Stimulated activated naive CD4-positive, alpha-beta T cell (primary cell): ENCODE measurements around the gene F5.
"Not testable (repeated sequence)": the region's sequence is repeated elsewhere in the genome, so short reads cannot be mapped to it uniquely, and the experiment has no call there.

Experiments used
- DNase-seq, 6 experiments: peaks; one replicate each; lab custom pipeline; 2025; lab: John Stamatoyannopoulos, UW

F5 gene

GRCh38 chr1:169508432-169509338 is 77.6 kb downstream of the F5 start:
- no peak for DNase-seq

- no peak for DNase-seq
Measured at GRCh38 chr1:169507413-169507812, 78.9 kb downstream of the F5 start.

- DNase-seq: not testable (repeated sequence)
Measured at GRCh38 chr1:169503601-169504000, 82.7 kb downstream of the F5 start.

GRCh38 chr1:169499807-169500206 is 86.5 kb downstream of the F5 start:
- no peak for DNase-seq

GRCh38 chr1:169497317-169497716 is 89.0 kb downstream of the F5 start:
- DNase-seq: no peak

GRCh38 chr1:169495916-169496315 is 90.4 kb downstream of the F5 start:
- no peak for DNase-seq

- no peak for DNase-seq
Measured at GRCh38 chr1:169495046-169495775, 91.1 kb downstream of the F5 start.

GRCh38 chr1:169494343-169494742 is 91.9 kb downstream of the F5 start:
- DNase-seq: no peak

GRCh38 chr1:169493251-169493650 is 93.0 kb downstream of the F5 start:
- DNase-seq: no peak

GRCh38 chr1:169491845-169492281 is 94.4 kb downstream of the F5 start:
- DNase-seq: no peak

GRCh38 chr1:169488157-169488556 is 98.1 kb downstream of the F5 start:
- DNase-seq: no peak

GRCh38 chr1:169487561-169487960 is 98.7 kb downstream of the F5 start:
- no peak for DNase-seq

GRCh38 chr1:169487133-169487532 is 99.1 kb downstream of the F5 start:
- DNase-seq: no peak

GRCh38 chr1:169486281-169487051 is 99.8 kb downstream of the F5 start:
- DNase-seq: peak in 1 of 6 experiments; percentile 25

GRCh38 chr1:169485431-169486280 is 100.6 kb downstream of the F5 start, which contains the start of gene SLC19A2:
TSS of gene SLC19A2 (minus strand) at chr1:169485944. CDS start at chr1:169485766, 178 bp downstream.
- peak; percentile 88 to 95 (median 89) for DNase-seq

- peak in 4 of 6 experiments; percentile 19 to 58 (median 34) for DNase-seq
Measured at GRCh38 chr1:169484683-169485430, 101.4 kb downstream of the F5 start.

- DNase-seq: no peak
Measured at GRCh38 chr1:169484101-169484500, 102.2 kb downstream of the F5 start.

- DNase-seq: no peak
Measured at GRCh38 chr1:169483500-169483966, 102.7 kb downstream of the F5 start.

GRCh38 chr1:169479363-169480066 is 106.8 kb downstream of the F5 start:
- DNase-seq: no peak
